GM19438 (cell line): ENCODE data around the gene ASB3.
"Not testable (repeated sequence)": the region's sequence is repeated elsewhere in the genome, so short reads cannot be mapped to it uniquely, and the experiment has no call there.

ENCODE experiments used
- ATAC-seq: cut with Tn5 transposase; IDR thresholded peaks from one replicate; pipeline ENCODE4 v1.9.1; 2021; ENCODE audit warnings: low read depth; ENCODE audit not compliant: unreplicated experiment

Gene ASB3

GRCh38 chr2:53744395-53745065, 42.2 kb downstream of the ASB3 start:
- ATAC-seq = no peak

GRCh38 chr2:53740170-53740569, 46.6 kb downstream of the ASB3 start:
- ATAC-seq = no peak

- ATAC-seq = no peak
Measured at GRCh38 chr2:53739032-53739431, 47.7 kb downstream of the ASB3 start.

GRCh38 chr2:53737091-53737490, 49.7 kb downstream of the ASB3 start:
- no peak for ATAC-seq

- ATAC-seq = no peak
Measured at GRCh38 chr2:53729143-53729762, 57.5 kb downstream of the ASB3 start.

- ATAC-seq = no peak
Measured at GRCh38 chr2:53727921-53728320, 58.8 kb downstream of the ASB3 start.

- no peak for ATAC-seq
Measured at GRCh38 chr2:53725662-53726061, 61.1 kb downstream of the ASB3 start.

- no peak for ATAC-seq
Measured at GRCh38 chr2:53724536-53724935, 62.2 kb downstream of the ASB3 start.

GRCh38 chr2:53720944-53721343, 65.8 kb downstream of the ASB3 start:
- not testable (repeated sequence) for ATAC-seq

- no peak for ATAC-seq
Measured at GRCh38 chr2:53715568-53715967, 71.2 kb downstream of the ASB3 start.

- no peak for ATAC-seq
Measured at GRCh38 chr2:53711271-53711780, 75.4 kb downstream of the ASB3 start.

GRCh38 chr2:53708988-53709387, 77.8 kb downstream of the ASB3 start:
- ATAC-seq = no peak

- ATAC-seq = no peak
Measured at GRCh38 chr2:53701221-53701620, 85.5 kb downstream of the ASB3 start.

GRCh38 chr2:53697686-53698085, 89.1 kb downstream of the ASB3 start:
- ATAC-seq = no peak

GRCh38 chr2:53697092-53697491, 89.7 kb downstream of the ASB3 start:
- ATAC-seq = no peak

- no peak for ATAC-seq
Measured at GRCh38 chr2:53695575-53695974, 91.2 kb downstream of the ASB3 start.

- no peak for ATAC-seq
Measured at GRCh38 chr2:53694096-53694771, 92.5 kb downstream of the ASB3 start.

GRCh38 chr2:53690876-53691275, 95.9 kb downstream of the ASB3 start:
- ATAC-seq = no peak

GRCh38 chr2:53672881-53673522, 113.8 kb downstream of the ASB3 start:
- ATAC-seq = no peak

- no peak for ATAC-seq
Measured at GRCh38 chr2:53670331-53670730, 116.4 kb downstream of the ASB3 start.

- no peak for ATAC-seq
Measured at GRCh38 chr2:53668624-53669026, 118.1 kb downstream of the ASB3 start.
